ENCODE measurements around the gene SFT2D1.
A peak's percentile ranks its signal among the peaks of the same experiment; 100 is the strongest.
"Not testable (repeated sequence)": the region's sequence is repeated elsewhere in the genome, so short reads cannot be mapped to it uniquely, and the experiment has no call there.

The SFT2D1 gene

DNA sequence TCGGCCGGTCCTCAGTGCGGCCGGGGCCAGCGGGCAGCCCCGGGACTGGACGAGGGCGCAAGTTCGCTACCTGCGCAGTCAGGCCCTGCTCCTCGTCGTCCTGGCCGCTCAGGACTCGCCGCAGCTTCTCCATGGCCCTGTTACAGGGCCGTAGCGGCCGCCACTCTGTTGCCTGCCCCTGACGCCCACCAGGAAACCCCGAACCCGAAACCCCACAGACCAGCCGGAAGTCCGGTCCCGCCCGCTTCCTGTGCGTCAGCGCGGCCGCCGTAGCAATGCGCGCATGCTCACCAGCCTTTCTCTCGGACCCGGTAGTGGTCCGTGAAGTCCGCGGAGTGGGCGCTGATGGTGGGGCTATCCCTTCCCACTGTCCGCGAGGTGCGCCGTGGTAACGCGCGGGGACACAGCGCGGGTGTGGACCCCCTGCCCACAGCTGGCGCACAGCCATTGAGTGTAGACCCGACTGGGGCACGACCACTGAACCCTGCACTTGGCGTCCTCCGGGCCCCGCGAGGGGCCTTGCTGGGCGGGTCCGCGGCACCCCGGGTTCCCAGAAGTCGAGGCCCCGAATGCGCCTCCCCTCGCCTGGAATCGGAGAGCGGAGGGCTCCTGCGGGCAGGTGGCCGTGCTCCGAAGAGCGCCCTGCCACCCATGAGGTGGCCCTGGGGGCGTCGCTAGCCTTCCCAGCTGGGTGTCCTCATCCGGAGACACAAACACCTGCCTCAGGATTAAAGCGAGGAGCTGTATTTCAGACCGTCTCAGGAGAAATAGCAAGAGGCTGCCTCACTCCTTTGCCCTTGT, at the start of gene SFT2D1:
TSS of gene SFT2D1 (minus strand) at position 197 of the 801 bp plus-strand sequence. CDS start at position 133, 64 bp downstream.
- DNase-seq (ENCODE audit: low read depth), result peak; percentile 78

DNA sequence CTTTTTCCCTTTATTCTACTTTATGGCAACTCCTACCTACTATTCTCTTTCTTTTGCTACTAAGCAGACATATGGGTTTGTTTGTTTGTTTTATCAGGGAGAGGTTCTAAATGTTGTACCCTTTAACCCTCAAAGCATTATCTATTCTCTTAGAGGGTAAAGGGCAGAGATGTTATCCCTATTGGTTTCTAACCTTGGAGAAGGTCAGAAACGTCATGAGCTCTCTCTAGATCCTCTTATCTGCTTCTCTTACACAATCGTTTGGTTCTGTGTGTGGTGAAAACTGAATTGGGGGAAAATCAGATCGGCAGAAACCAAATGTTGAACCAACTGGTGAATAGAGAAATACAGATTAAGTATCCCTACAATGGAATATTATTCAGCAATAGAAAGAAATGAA, 46.8 kb upstream of the SFT2D1 start:
- no peak for DNase-seq (ENCODE audit: low read depth)

DNA sequence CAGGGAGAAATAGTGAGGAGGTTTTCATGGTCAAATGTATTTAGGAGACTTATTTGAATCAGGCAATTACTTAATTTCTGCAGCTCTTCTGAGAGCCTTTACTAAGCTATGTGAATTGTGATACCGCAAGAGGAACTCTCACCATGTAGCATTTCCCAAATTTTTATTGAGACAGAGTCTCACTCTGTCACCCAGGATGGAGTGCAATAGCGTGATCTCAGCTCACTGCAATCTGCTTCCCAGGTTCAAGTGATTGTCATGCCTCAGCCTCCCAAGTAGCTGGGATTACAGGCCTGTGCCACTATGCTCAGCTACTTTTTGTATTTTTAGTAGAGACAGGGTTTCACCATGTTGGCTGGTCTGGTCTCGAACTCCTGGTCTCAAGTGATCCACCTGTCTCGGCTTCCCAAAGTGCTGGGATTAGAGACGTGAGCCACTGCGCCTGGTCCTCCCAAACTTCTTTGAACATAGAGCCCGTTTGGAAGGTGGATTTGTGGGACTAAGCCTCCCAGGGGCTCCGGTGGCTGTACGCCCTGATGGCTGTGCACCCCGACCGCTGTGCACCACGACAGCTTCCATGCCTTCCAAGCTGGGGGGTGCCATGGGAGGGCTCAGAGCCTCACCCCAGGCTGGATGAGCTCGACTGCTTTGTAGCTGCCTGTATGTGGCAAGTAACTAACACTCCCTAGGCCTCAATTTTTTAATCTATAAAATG, 46.1 kb upstream of the SFT2D1 start:
- DNase-seq (ENCODE audit: low read depth), result no peak

DNA sequence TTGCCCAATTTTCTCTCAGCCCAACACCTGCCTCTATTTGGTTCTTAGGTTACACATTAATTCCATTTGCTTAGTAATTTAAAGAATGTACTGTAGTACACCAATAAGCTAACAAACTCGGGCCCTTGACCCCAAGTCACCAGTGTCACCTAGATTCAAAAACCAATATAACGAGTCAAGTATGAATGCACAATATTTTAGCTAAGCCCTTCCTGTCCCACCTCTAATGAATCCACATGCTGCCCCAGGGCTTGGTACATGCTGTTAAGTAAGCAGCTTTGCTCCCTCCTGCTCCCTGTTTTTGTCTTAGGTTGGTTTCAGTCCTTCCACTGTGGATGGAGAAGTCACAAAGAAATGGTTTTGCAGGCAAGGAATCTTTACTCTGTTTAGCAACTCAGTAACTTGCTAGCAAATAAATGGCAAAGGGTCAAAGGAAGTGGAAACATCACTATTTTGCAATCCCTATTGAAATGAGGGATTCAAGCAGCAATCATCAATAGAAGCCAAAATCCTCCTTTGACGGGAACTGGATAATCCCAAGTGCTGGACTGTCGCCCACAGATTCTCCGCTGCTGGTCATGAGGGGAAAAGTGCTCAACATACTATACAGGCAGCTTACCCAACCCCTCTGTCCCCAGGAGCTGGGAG, 45.4 kb upstream of the SFT2D1 start:
- DNase-seq (ENCODE audit: low read depth), result no peak

DNA sequence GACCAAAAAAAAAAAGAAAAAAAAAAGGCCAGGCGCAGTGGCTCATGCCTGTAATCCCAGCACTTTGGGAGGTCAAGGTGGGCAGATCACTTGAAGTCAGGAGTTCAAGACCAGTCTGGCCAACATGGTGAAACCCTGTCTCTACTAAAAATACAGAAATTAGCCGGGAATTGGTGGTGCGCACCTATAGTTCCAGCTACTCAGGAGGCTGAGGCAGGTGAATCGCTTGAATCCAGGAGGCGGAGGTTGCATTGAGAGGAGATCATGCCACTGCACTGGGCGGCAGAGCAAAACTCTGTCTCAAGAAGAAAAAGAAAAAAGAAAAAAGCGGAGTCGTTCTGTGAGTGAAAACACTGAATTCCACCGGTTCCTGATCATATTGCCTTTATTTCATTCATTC, 44.8 kb upstream of the SFT2D1 start:
- DNase-seq (ENCODE audit: low read depth), result not testable (repeated sequence)

DNA sequence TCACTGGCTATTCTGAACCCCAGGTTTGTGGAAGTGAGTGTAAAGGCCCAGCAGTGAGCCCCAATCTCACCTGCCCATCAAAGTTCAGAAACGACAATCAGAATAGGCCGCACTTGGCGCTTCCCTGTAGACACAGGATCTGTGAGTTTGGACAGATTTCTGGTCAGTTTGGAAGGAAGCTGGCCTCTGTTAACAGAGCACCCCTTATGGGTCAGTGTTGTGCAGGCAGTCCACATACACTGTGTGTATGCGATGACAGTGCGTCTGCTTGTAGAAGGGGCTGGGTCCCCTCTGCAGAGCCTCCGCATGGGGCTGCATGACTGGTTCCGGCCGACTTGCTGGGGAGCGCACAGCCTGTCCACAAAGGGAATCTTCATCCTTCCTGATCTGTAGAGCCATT, 43.8 kb upstream of the SFT2D1 start:
- DNase-seq (ENCODE audit: low read depth), result no peak

DNA sequence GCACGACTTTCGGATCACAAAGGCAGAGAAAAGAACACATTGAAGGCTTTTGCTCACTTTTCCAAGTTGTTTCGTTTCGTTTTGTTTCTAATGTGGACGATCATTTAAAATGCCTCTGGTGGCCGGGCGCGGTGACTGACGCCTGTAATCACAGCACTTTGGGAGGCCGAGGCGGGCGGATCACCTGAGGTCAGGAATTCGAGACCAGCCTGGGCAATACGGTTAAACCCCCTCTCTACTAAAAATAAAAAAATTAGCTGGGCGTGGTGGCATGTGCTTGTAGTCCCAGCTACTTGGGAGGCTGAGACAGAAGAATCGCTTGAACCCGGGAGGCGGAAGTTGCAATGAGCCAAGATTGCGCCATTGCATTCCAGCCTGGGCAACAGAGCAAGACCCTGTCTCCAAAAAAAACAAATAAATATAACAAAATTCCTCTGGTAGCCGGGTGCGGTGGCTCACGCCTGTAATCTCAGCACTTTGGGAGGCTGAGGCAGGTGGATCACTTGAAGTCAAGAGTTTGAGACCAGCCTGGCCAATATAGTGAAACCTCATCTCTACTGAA, 41.5 kb upstream of the SFT2D1 start:
- not testable (repeated sequence) for DNase-seq (ENCODE audit: low read depth)

DNA sequence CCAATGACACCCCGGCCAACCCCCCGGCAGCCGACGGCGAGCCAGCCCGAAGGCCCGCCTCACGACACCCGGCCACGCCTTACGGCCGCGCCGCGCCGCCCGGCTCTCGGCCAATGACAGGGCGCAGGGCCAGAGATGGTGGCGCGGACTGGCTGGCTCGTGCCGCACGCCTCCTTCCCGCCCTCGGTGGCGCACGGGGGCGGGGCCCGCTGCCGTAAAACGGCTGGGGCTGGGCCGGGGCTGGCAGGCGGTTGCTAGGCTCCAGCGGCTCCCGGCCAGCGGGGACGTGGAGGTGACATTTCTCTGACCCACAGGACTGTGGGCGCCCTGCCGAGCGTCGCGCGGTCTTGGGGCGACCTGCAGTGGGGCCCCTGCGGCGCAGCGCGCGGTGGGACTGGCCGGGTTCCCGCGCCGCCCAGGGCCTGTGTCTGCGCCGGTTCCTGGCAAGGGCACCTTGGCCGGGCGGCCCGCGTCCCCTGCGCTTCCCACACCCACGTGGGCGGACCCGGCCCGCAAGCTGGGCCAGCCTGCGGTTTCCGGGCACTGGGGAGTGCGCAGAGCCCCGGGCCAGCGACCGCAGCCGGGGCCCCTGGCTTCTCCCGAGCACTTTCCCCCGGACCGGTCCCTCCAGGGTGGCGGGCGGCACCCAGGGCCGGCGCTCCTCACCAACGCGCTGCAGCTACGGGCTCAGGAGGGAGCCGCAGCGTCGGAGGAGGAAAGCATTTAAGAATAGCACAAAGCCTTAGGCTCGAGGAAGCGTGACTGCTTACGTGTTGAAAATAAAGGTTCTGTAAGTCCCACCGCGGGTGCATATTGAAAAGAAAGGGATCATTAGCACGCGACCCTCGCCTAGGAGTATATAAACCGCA, 40.8 kb upstream of the SFT2D1 start, which contains the start of gene MPC1:
TSS of gene MPC1 (minus strand) at position 8 of the 869 bp plus-strand sequence. CDS start 64 bp downstream, outside the sequence.
- peak; percentile 94 for DNase-seq (ENCODE audit: low read depth)

DNA sequence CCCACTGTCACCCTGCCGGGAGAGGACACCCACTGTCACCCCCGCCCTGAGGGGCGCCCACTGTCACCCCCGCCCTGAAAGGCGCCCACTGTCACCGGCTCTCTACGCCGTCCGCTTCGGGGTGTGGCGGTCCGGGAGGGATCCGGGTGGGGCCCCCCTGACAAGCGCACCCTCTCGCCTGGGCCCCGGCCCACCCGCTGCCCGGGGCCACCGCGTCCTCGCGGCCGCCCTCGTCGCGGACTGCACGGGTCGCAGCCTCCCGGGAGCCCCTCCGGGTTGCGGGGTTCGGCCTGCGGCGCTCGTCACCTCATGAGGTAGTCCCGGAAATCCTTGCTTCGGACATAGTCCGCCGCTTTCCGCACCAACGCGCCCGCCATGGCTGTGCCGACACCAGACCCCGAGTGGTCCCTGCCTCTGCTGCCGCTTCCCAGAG, 40.2 kb upstream of the SFT2D1 start:
- no peak for DNase-seq (ENCODE audit: low read depth)

DNA sequence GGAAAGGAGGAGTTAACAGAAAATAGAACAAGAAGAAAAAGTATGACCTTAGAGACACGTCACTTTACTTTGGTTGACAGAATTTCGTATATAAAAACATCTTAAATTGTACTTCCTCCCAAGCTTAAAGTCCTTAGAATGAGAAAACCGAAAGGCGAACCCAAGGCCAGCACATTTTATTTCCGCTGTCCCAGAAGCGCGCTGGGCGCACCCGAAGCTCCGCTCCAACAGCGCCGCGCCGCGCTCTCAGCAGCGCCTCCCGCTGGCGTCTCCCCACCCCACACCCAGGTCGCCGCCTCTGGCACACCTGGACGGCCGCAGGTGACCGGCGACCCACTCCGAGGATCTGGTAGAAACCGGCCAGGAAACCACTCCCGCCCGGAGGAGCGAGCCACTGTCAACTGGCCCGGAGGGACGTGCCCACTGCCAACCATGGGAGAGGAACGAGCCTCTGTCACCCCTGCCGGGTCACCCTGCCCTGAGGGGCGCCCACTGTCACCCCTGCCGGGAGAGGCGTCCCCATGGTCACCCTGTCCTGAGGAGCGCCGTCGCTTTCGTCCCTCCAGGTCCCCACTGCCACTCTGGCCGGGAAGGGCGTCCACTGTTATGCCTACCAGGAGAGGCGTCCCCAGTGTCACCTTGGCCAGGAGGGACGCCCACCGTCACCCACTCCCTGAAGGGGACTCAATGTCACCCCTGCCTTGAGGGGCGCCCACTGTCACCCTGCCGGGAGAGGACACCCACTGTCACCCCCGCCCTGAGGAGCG, 39.6 kb upstream of the SFT2D1 start:
- peak; percentile 50 for DNase-seq (ENCODE audit: low read depth)

DNA sequence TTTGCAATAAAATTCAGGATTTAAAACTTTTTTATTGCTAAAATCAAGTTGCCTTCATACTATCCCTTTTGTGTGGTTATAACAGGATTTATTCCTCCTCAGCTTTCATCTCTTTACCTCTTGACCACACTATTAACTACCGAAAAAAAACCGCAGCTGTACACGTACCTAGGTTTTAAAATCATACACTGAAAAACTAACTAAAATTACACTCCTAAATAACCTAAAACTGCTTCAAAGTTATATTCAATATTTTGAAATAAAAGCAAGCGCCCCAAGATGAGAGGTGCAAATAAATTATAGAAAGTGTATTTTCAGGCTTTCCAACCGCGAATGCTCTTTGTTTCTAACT, 39.0 kb upstream of the SFT2D1 start:
- DNase-seq (ENCODE audit: low read depth), result no peak

DNA sequence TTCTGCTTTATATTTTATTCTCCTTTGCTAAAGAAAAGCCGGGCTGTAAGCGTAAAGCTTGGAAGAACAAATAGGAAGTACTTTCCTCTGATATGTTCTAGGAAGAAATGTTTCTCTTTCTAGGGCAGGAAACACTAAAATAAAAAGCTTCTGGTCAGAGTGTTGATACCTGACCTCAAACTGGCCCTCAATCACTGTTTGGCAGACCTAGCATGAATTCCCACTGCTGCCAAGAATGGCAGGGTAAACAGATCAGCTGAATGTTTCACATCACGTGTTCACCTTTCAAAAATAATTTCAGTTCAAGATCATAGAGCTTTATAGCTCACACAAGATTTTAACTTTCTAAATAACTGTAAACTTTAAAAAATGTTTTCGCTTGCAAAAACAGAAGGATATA, 37.5 kb upstream of the SFT2D1 start:
- no peak for DNase-seq (ENCODE audit: low read depth)

DNA sequence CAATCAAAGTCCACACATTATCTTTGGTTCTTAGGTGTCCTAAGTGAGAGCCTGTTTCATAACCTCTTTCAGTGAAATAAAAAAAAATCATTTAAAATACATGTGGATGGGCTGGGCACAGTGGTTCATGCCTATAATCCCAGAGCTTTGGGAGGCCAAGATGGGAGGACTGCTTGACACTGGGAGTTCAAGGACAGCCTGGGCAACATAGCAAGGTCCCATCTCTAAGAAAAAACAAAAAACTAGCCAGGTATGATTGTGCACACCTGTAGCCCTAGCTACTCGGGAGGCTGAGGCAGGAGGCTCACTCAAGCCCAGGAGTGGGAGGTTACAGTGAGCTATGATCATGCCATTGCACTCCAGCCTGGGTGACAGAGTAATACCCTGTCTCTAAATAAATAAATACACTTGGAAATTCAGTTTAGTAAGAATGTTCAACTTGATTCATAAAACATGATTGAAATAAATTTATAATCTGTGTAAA, 36.8 kb upstream of the SFT2D1 start:
- no peak for DNase-seq (ENCODE audit: low read depth)

DNA sequence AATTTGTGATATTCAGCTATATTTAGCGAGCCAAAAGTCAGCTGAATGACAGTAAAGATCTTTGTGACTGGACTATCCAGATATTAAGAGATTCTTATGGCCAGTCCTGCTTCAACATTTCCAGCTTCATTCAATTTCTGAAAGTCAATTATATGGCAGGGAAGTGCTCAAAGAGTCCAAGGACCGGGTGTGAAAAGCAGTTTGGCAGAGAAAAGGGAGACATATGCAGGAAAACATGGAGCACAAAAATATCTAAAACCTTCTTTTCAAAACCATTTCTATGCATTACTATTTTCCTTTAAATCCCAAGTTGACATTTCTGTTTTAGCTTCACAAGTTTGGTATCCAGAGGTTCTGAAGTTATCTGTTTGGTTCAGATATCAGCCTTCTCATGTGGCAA, 35.4 kb upstream of the SFT2D1 start:
- no peak for DNase-seq (ENCODE audit: low read depth)

DNA sequence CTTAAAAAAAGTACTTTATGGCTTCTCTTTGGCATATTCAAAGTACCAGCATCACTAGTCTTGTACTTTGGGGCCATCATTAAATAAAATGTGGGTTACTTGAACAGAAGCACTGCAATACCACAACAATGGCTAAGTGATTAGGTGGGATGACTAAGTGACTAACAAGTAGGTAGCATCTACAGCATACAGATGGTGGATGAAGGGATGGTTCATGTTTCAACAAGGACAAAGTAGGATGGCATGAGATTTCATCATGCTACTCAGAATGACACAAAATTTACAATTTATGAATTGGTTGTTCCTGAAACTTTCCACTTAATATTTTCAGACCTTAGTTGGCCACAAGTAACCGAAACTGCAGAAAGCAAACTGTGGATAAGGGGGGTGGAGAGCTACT, 32.7 kb upstream of the SFT2D1 start:
- DNase-seq (ENCODE audit: low read depth), result no peak

DNA sequence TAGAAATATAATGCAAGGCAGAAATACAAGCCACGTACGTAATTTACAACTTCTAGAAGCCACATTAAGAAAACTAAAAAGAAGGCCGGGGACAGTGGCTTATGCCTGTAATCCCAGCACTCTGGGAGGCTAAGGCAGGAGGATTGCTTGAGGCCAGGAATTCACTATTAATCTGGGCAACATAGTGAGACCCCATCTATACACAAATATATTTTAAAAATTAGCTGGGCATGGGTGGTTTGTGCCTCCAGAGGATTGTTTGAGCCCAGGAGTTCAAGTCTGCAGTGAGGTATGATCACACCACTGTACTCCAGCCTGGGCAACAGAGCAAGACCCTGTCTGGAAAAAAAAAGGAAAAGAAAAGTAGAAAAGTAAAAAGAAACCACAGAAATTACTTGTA, 28.1 kb upstream of the SFT2D1 start:
- no peak for DNase-seq (ENCODE audit: low read depth)

DNA sequence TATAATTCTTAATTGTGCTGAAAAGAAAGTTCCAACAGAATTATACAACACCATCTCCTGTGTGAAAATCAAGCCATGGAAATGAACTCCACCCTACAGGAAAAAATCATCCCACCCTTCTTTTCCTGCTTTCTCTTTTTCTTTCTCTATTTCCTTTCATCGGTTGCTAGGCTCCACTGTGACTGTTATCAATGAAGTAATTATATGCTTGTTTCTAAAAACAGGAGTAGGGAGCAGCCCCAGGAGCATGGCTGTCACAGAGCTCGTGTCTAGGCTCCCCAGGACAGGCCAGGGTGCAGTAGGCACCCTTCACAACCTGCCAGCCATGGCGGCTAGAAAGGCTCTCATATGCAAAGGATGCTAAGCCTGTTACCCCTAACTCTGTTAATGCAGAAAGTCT, 27.4 kb upstream of the SFT2D1 start:
- DNase-seq (ENCODE audit: low read depth), result no peak

DNA sequence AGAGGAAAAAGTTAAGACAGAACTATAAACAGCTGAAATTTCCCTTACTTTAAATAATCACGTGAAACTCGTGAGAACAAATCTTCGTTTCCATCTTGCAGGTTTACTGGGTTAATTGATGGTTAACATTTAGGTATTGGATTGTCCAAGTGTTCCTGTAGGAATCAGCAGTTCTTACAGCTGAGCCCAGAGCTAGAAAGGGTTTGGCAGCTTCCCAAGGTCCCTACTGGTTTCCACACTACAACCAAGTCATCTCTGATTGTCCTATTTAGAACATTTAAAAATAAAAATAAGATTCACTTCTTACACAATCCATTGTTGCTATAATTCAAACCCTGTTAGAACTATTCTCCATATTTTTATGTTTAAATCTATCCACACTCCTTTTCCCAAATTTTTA, 24.6 kb upstream of the SFT2D1 start:
- DNase-seq (ENCODE audit: low read depth), result no peak

DNA sequence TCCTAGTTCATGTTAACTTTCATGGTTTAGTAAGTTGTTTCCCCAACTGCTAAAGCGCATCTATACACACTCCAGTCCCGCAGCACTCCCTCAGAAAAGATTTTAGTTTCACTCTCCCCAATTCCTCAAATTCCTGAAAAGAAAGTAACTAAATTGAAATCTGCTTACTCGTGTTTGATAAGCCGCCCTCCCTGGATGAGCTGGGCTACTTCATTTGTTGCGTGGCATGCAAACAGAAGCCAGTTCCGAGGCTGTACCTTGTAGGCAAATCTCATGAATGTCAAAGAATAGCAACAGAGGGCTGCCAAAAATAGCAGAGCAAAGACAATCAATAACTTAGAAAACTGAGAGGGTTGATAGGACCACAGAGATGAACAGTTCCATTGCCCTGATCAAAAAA, 23.5 kb upstream of the SFT2D1 start:
- DNase-seq (ENCODE audit: low read depth), result no peak

DNA sequence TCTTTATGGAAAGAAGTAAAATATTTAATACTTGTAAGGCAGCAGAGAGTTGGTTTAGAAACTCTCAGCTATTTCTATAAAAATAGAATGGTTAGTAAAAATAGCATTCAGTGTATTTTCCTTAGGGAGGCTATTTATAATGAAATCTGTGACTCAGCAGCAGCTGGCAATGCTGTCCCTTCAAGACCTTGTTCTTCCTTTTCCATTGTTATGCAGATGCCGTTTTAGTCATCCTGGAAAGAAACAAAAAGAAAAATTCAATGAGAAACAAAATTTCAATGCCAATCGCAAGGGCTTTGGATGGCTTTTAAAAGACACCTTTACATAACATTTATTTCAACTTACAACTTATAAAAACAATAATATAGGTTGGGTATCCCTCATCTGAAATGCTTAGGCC, 22.9 kb upstream of the SFT2D1 start:
- DNase-seq (ENCODE audit: low read depth), result no peak

DNA sequence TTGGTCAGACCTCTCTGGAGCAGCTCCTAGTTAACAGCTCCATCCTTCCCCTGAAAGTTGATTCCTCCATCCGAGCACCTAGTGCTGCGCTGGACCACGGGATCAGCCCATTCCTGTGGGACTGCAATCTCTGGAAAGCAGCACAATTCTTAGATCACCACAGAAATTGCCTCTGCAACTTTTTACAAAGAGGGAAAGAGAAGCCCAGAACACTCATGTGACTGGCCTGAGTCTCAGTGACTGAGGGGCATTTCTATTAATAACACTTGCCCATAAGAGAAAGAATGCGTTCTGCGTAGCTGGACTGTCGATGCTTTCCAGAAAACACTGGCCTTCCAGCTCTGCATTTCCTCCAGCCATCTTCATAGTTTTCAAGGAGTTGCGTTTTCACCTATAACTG, 22.1 kb upstream of the SFT2D1 start:
- DNase-seq (ENCODE audit: low read depth), result no peak

Measured in stimulated activated CD8-positive, alpha-beta memory T cell treated with anti-CD3 and anti-CD28 coated beads, Interleukin-12 subunit alpha, Interleukin-12 subunit beta, amount 100 ng/mL, for 4 hours (primary cell).